HG03432 (cell line): Measurements from ENCODE around the gene SLC9A9.
A peak's percentile ranks its signal among the peaks of the same experiment; 100 is the strongest.
"Not testable (repeated sequence)": the region's sequence is repeated elsewhere in the genome, so short reads cannot be mapped to it uniquely, and the experiment has no call there.

Source experiments
- ATAC-seq: cut with Tn5 transposase; IDR thresholded peaks from one replicate; pipeline ENCODE4 v1.9.1; 2021; ENCODE audit warnings: mild to moderate bottlenecking, moderate library complexity; ENCODE audit not compliant: unreplicated experiment

The SLC9A9 gene

GRCh38 chr3:143847787-143848631 lies at the start of gene SLC9A9:
TSS of gene SLC9A9 (minus strand) at chr3:143848468. CDS start at chr3:143848322, 146 bp downstream.
- ATAC-seq, result peak; percentile 80

DNA sequence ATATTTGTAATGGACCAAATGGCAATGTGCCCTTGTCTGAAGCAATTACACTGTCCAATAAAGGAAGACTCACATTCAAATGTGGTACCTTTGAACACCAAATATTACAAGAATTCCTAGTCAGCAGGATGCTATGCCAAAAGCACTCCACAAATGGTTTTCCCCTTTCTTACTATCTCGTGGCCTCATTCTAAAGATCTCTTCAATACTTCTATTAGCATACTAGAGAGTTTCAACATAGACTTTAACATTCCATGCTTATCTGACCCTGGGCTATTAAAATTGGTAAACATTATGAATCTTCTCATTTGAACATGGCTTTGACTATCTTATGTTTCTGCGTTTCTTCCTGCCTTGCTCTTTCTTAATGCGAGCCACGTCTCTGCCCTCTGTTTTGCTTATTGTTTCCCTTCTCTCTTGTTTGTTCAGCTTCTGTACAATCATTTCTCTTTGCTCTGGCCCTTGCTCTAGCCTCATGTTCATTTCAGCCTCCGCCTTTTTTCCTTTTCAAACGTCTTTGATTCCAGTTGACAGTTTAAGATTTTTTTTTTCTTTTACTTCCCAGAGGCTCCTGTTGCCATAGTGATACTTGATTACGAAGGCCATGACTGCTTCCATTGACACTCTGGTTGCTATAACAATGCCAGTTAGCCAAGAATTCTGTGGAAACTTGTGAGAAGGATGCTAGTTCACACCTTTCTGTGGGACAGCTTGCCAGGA lies 49.5 kb upstream of the SLC9A9 start:
- no peak for ATAC-seq

GRCh38 chr3:143896486-143896885 lies 48.2 kb upstream of the SLC9A9 start:
- no peak for ATAC-seq

- ATAC-seq, result peak; percentile 57
Observed at GRCh38 chr3:143895805-143896204, 47.5 kb upstream of the SLC9A9 start.

GRCh38 chr3:143888846-143889245 lies 40.6 kb upstream of the SLC9A9 start:
- no peak for ATAC-seq

GRCh38 chr3:143888166-143888565 lies 39.9 kb upstream of the SLC9A9 start:
- no peak for ATAC-seq

DNA sequence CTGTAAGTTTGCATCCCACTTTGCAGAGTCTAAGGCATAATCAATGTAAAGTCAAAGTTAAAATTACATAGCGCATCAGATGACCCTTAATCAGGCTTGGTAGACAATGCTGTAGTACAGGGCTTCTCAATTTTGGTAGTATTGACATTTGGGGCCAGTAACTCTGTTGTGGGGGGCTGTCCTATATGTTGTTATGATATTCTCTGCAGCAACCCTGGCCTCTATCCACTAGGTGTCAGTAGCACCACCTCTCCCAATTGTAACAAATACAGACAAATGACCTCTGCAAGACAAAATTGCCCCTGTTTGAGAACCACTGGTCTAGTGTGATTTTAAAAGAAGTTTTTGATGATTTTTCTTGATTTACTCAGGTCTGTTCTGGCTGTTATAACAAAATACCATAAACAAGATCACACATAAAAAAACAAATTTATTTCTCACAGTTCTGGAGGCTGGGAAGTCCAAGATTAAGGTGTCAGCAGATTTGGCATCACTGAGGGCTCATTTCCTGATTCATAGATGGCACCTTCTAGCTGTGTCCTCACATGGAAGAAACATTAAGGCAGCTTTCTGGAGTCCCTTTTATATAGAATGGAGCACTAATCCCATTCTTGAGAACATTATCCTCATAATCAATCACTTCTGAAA lies 37.6 kb upstream of the SLC9A9 start:
- ATAC-seq, result peak; percentile 95

DNA sequence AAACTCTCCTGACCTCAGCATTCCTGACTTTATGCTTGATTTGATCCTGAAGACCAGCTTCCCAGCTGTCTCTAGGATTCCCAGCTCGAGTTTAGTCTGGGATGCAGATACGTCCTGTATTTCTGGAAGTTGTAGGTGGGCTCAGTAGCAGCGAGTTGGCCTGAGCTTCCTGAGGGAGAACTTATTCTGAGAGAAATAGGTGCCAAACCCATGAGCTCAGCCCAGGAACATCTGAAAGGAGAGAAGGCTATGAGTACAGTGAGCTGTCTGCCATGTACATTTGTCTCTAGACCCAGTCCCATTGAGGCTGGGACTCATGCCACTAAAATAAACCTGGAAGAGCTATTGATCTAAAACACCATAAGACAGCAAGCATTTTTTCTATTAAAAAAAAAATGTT lies 36.6 kb upstream of the SLC9A9 start:
- ATAC-seq, result no peak

DNA sequence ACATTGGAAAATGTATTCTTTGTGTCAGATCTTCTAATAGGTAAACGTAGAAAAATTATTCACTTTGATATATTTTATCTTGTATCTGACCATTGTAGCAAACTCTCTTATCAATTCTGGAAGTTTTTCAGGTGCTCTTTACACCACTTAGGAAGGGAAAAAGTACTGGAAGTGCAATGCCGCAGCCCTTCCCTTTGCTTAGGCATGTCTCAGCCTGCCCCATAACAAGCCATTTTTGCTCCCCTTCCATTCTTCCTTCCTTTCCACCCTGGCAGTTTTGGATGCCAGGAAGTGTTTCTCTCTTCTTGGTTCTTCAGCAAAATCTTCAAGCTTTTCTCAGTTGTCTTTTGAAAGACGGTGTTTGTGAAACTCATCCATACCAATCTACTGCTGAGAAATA lies 34.9 kb upstream of the SLC9A9 start:
- ATAC-seq, result no peak

DNA sequence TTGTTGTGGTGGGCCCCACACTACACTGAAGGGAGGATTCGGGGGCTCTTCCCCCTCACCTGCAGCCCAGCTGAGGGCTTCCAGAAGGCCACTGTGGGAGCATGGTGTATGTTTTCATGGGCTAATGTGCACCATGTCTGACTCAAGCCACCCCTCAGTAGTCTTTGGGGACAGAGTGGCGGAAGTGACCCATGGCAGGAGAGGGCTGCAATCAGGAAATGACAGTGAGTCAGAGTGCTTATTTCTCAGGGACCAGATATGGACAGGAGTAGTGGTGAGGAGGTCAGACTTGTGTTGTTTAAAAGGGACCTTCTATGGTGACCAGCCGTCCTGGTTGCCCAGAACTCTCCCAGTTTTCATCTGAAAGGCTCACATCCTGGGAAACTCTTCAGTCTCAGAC lies 32.8 kb upstream of the SLC9A9 start:
- ATAC-seq, result no peak

- no peak for ATAC-seq
Observed at GRCh38 chr3:143875546-143875945, 27.3 kb upstream of the SLC9A9 start.

DNA sequence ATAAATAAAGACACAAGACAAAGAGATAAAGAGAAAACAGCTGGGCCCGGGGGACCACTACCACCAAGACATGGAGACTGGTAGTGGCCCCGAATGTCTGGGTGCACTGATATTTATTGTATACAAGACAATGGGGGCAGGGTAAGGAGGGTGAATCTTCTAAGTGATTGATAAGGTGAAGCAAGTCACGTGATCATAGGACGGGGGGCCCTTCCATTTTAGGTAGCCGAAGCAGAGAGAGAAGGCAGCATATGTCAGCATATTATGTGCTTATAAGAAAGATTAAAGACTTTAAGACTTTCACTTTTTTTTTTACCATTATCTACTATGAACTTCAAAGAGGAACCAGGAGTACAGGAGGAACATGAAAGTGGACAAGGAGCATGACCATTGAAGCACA lies 25.3 kb upstream of the SLC9A9 start:
- not testable (repeated sequence) for ATAC-seq

DNA sequence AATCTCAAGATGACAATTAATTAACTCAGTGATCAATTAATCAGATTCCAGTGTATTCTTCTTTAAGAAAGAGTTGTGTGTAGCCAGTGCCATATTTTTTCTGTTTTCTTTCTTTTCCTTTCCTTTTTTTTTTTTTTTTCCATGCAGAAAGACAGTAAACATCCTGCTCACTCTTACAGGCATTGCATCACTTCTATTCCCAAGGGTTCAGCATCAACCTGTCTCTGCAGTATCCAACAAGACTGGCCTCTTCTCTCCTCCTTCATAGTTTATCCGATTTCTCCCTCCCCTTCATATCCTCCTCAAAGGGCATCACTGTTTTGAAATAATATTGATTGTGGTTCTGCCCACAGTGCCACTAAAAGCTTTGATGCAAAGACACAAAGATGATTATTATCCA lies 17.0 kb upstream of the SLC9A9 start:
- no peak for ATAC-seq

GRCh38 chr3:143859465-143860203 lies 11.4 kb upstream of the SLC9A9 start:
- no peak for ATAC-seq

DNA sequence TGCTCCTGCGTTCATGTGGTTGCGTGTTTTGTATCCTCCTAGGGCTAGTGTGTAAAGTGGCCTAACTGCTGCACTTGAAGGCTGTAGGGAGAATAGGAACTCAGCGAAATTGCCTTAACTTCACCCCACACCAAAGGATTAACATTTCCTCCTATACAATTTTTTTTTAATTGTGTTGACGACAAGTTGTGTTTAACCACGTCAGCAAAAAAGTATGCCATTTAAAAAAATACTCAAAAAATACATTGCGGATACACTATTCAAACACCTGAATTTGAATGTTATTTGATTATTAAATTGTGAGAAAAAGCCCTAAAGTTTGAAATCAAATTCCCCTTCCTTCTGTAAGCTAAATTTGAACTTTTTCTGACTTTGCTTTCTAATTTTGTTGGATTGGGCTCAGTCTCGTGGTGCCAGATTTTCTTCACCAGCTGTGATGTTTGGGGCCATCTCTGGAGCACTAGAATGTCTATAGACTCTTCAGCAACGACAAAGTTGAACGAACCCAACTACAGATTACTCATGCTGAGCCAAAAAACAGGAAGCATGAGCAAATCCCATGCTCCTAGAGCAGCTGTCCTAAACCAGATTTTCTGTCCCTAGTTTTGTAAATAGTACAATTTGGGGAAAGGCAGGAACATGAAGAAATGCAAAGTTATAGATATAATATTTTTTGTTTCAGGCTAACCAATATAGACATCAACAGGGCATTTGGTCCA lies 8.1 kb upstream of the SLC9A9 start:
- no peak for ATAC-seq

- no peak for ATAC-seq
Observed at GRCh38 chr3:143855183-143855582, 6.9 kb upstream of the SLC9A9 start.

- no peak for ATAC-seq
Observed at GRCh38 chr3:143851331-143852017, 3.2 kb upstream of the SLC9A9 start.

DNA sequence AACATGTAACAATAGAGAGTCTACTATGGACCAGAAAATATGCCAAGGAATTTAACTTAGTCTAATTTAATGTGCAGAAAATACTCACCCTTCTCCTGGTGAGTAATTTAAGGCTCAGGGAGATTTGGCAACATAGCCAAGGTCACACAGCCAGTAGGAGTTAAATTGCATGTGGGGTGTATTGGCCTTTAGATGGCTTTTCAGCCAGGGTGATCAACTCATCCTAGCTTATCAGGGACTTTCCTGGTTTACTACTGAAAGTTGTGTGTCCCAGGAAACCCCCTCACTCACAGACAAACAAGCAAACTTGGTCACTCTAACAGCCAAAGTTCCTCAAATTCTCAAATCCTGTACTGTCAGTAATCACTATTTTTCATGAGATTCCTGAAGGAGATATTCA lies 2.6 kb upstream of the SLC9A9 start:
- ATAC-seq, result peak; percentile 18

GRCh38 chr3:143849854-143850549 lies 1.7 kb upstream of the SLC9A9 start:
- ATAC-seq, result peak; percentile 63
